H1 (cell line): ENCODE measurements around the gene CAMK2D. TPM values are rescaled to one million over a fixed set of nuclear protein-coding genes. Genes with fewer than 3 reads are reported as not detected.

Experiments used
- CTCF ChIA-PET: fragments of 300-600 bp; sonication (Branson Sonifier 250); formaldehyde crosslinking; loops from one replicate; lab custom pipeline; 2021; ENCODE audit not compliant: partially characterized antibody; lab: Charles Lee
- POLR2A ChIA-PET: fragments of 300-600 bp; sonication (Branson Sonifier 250); formaldehyde crosslinking; loops from one replicate; lab custom pipeline; 2021; ENCODE audit warnings: inconsistent platforms; ENCODE audit not compliant: partially characterized antibody; lab: Charles Lee
- DNase-seq, 2 experiments: peaks; one replicate each; pipeline versions ENCODE4 v3.0.0 to v3.0.0-alpha.2; 2010 to 2022; ENCODE audit warnings: low spot score in 2 of 2, low read depth in 1 of 2, mixed read lengths in 1 of 2
- FAIRE-seq: peaks from 2 replicates; lab custom pipeline; 2011; peaks lifted over from hg19 to GRCh38; lab: Jason Lieb, UNC
- H2AFZ ChIP-seq: 2 replicates; pipeline ENCODE4 v1.8.1; 2012; ENCODE audit warnings: low read length, inconsistent platforms
- H2AK5ac ChIP-seq: 2 replicates; pipeline ENCODE4 v1.6.1; 2013; ENCODE audit warnings: low read depth, low read length
- H2BK120ac ChIP-seq: replicated peaks from 2 replicates; pipeline ENCODE3; 2013; ENCODE audit warnings: low read depth, low read length, inconsistent platforms
- H2BK12ac ChIP-seq: 2 replicates; pipeline ENCODE4 v1.6.1; 2013; ENCODE audit warnings: low read depth, low read length
- H2BK15ac ChIP-seq: 2 replicates; pipeline ENCODE4 v1.6.1; 2013; ENCODE audit warnings: low read length
- H2BK20ac ChIP-seq: 2 replicates; pipeline ENCODE4 v1.6.1; 2013; ENCODE audit warnings: low read length
- H2BK5ac ChIP-seq: 2 replicates; pipeline ENCODE4 v1.6.1; 2013; ENCODE audit warnings: low read depth, low read length
- H3K14ac ChIP-seq: 2 replicates; pipeline ENCODE4 v1.6.1; 2013; ENCODE audit warnings: inconsistent platforms; ENCODE audit not compliant: insufficient read length
- H3K18ac ChIP-seq: 2 replicates; pipeline ENCODE4 v1.6.1; 2013; ENCODE audit warnings: low read length; ENCODE audit errors: extremely low read depth
- H3K23ac ChIP-seq: 2 replicates; pipeline ENCODE4 v1.6.1; 2013; ENCODE audit warnings: inconsistent platforms; ENCODE audit not compliant: insufficient read length
- H3K23me2 ChIP-seq: 2 replicates; pipeline ENCODE4 v1.6.1; 2013; ENCODE audit warnings: low read depth, low read length
- H3K27ac ChIP-seq: 2 replicates; pipeline ENCODE4 v1.6.1; 2011; ENCODE audit warnings: low read depth, low read length, inconsistent platforms
- H3K27me3 ChIP-seq, 4 experiments: replicated peaks in 1 of 4; 1 replicate in 1 of 4; 2 replicates in 3 of 4; pipeline versions ENCODE4 v1.6.1 to v1.8.1; 2011 to 2013; ENCODE audit warnings: low read length in 3 of 4, mild to moderate bottlenecking in 3 of 4, inconsistent platforms in 2 of 4, mixed read lengths in 2 of 4, moderate library complexity in 1 of 4; ENCODE audit not compliant: control insufficient read depth in 3 of 4, insufficient read depth in 3 of 4; ENCODE audit errors: extremely low read depth in 1 of 4
- H3K36me3 ChIP-seq, 4 experiments: 2 replicates each; pipeline versions ENCODE4 v1.6.1 to v1.8.1; 2011 to 2013; ENCODE audit warnings: mild to moderate bottlenecking in 4 of 4, low read length in 3 of 4, moderate library complexity in 2 of 4, control low read depth in 1 of 4, inconsistent platforms in 1 of 4; ENCODE audit not compliant: insufficient read depth in 4 of 4, control insufficient read depth in 2 of 4
- H3K4ac ChIP-seq: replicated peaks from 2 replicates; pipeline ENCODE3; 2013; ENCODE audit warnings: low read length, low read depth, mixed read lengths, inconsistent platforms; ENCODE audit not compliant: insufficient read length
- H3K4me1 ChIP-seq, 4 experiments: replicated peaks in 1 of 4; 1 replicate in 1 of 4; 2 replicates in 3 of 4; pipeline versions ENCODE4 v1.6.1 to v1.8.1; 2011 to 2013; ENCODE audit warnings: low read length in 3 of 4, inconsistent platforms in 2 of 4, mixed read lengths in 1 of 4; ENCODE audit not compliant: insufficient read depth in 4 of 4, control insufficient read depth in 3 of 4
- H3K4me2 ChIP-seq, 2 experiments: 2 replicates each; pipeline versions ENCODE4 v1.6.1 to v1.8.1; 2011 to 2013; ENCODE audit warnings: low read depth in 2 of 2, low read length in 2 of 2, control low read depth in 1 of 2, inconsistent platforms in 1 of 2, mild to moderate bottlenecking in 1 of 2; ENCODE audit not compliant: insufficient read depth in 1 of 2
- H3K4me3 ChIP-seq, 4 experiments: fragments of 200-600, 300-600 bp in 1 of 4; sonication (generic), shearing (Covaris generic), sonication (Bioruptor Twin) in 1 of 4; 2 replicates each; pipeline versions ENCODE4 v1.5.1 to v1.8.1; 2011 to 2016; ENCODE audit warnings: low read length in 4 of 4, low read depth in 3 of 4, control low read depth in 2 of 4, inconsistent platforms in 2 of 4, mild to moderate bottlenecking in 2 of 4, mixed read lengths in 1 of 4, moderate library complexity in 1 of 4; ENCODE audit not compliant: insufficient read depth in 2 of 4; ENCODE audit errors: extremely low read depth in 1 of 4
- H3K56ac ChIP-seq: replicated peaks from 2 replicates; pipeline ENCODE3; 2013; ENCODE audit warnings: low read depth, mild to moderate bottlenecking, mixed read lengths, low read length, inconsistent platforms; ENCODE audit not compliant: insufficient read length
- H3K79me1 ChIP-seq: 2 replicates; pipeline ENCODE4 v1.6.1; 2013; ENCODE audit warnings: low read depth, low read length, control low read depth
- H3K79me2 ChIP-seq, 2 experiments: 2 replicates each; pipeline versions ENCODE4 v1.6.1 to v1.8.1; 2012 to 2013; ENCODE audit warnings: low read length in 2 of 2, mild to moderate bottlenecking in 2 of 2, inconsistent platforms in 1 of 2; ENCODE audit not compliant: insufficient read depth in 2 of 2, control insufficient read depth in 1 of 2
- H3K9ac ChIP-seq, 4 experiments: replicated peaks in 1 of 4; 1 replicate in 1 of 4; 2 replicates in 3 of 4; pipeline versions ENCODE4 v1.6.1 to v1.8.1; 2011 to 2013; ENCODE audit warnings: low read depth in 3 of 4, low read length in 3 of 4, control low read depth in 2 of 4, mild to moderate bottlenecking in 2 of 4, moderate library complexity in 2 of 4, inconsistent platforms in 1 of 4; ENCODE audit errors: extremely low read depth in 1 of 4
- H3K9me3 ChIP-seq, 2 experiments: 2 replicates each; pipeline versions ENCODE4 v1.6.1 to v1.8.1; 2012 to 2013; ENCODE audit warnings: mild to moderate bottlenecking in 2 of 2, moderate library complexity in 2 of 2, control low read depth in 1 of 2, inconsistent platforms in 1 of 2, low read depth in 1 of 2, low read length in 1 of 2, mixed read lengths in 1 of 2; ENCODE audit not compliant: insufficient read depth in 2 of 2
- H4K20me1 ChIP-seq, 2 experiments: replicated peaks in 1 of 2; 2 replicates each; pipeline versions ENCODE3 to v1.8.1; 2011 to 2013; ENCODE audit warnings: inconsistent platforms in 2 of 2, low read length in 2 of 2, mild to moderate bottlenecking in 1 of 2; ENCODE audit not compliant: insufficient read depth in 2 of 2, control insufficient read depth in 1 of 2
- H4K5ac ChIP-seq: 2 replicates; pipeline ENCODE4 v1.6.1; 2013; ENCODE audit warnings: low read length, low read depth, mixed read lengths, inconsistent platforms; ENCODE audit not compliant: insufficient read length
- H4K8ac ChIP-seq: 2 replicates; pipeline ENCODE4 v1.8.0; 2013; ENCODE audit warnings: mild to moderate bottlenecking, moderate library complexity, low read length, inconsistent platforms; ENCODE audit not compliant: insufficient read depth; ENCODE audit errors: extremely low read depth
- H4K91ac ChIP-seq: replicated peaks from 2 replicates; pipeline ENCODE3; 2013; ENCODE audit warnings: low read length, mixed read lengths, inconsistent platforms; ENCODE audit not compliant: insufficient read length
- ASH2L ChIP-seq: fragments of 200-600, 300-600 bp; sonication (generic); IDR thresholded peaks from one replicate; pipeline ENCODE4 v1.7.1; 2017; ENCODE audit warnings: low read length
- BCL11A ChIP-seq, 2 experiments: IDR thresholded peaks; one replicate each; pipeline ENCODE4 v1.6.1; 2011; ENCODE audit warnings: low read depth in 2 of 2, low read length in 2 of 2, mild to moderate bottlenecking in 2 of 2
- MAFK ChIP-seq: IDR thresholded peaks from 2 replicates; pipeline ENCODE4 v1.6.1; 2012; ENCODE audit warnings: low read depth, mild to moderate bottlenecking, improper control_type of control experiment, low read length
- TAF7 ChIP-seq: optimal IDR thresholded peaks from 2 replicates; pipeline ENCODE3; 2011; ENCODE audit warnings: low read depth, mild to moderate bottlenecking, inconsistent platforms, low read length, moderate library complexity, borderline replicate concordance
- WGBS, 2 experiments: shearing (Covaris generic) in 1 of 2; methylation state at CpG; one replicate each; pipeline versions ENCODE4 v1.1.6 to v1.1.7; 2013 to 2015; ENCODE audit warnings: low lambda C conversion rate in 2 of 2, mixed read lengths in 2 of 2, inconsistent platforms in 1 of 2, low coverage in 1 of 2, missing lambda C conversion rate in 1 of 2; ENCODE audit not compliant: insufficient replicate concordance in 2 of 2, insufficient coverage in 1 of 2, insufficient read length in 1 of 2; ENCODE audit errors: extremely low coverage in 1 of 2, missing lambda C conversion rate in 1 of 2; 5-methylcytosine and 5-hydroxymethylcytosine counted together
- polyA plus RNA-seq, 7 experiments: library from polyadenylated mRNA; depleted of rRNA in 3 of 7; stranded (reverse) in 5 of 7; unstranded in 2 of 7; fragments of >200 nt in 5 of 7; fragments of 200-250 nt in 2 of 7; gene quantifications; 1 replicate in 5 of 7; 2 replicates in 1 of 7; 4 replicates in 1 of 7; pipeline versions ENCODE4 v1.2.1 to v1.2.3, GENCODE V29; 2011 to 2013; ENCODE audit warnings: missing spikeins in 2 of 7, mixed read lengths in 2 of 7
- total RNA-seq: library from RNA; stranded (reverse); fragmentation: NEBNext Ultra II Directional; extraction: Animal tissue kit (Norgen Biotek cat#: 25700); gene quantifications from 2 replicates; pipeline ENCODE4 v1.2.1, GENCODE V29; 2021

The CAMK2D gene
- total and polyA plus RNA-seq, 2 of the 8 experiments (the other 6 are each of a cell fraction or from before 2014, with no cell fraction given) = 3.2 to 7.0 TPM

- WGBS, 2 experiments = 83% methylated on average over 5 of the region's 6 CpGs; no CpG with 5 or more reads in 1 of the 2 experiments
- Histone ChIP-seq H3K23me2 (no peaks in the 10 kb centered on the region), H3K79me1 (no peaks in the 10 kb centered on the region), H2BK120ac (no peak overlapping the region), H3K4me2 (no peak overlapping the region), H4K8ac (no peak overlapping the region), H3K9me3 (no peaks in the 10 kb centered on the region), H3K27me3 (no peaks in the 10 kb centered on the region), H3K18ac (no peak overlapping the region), H3K9ac (no peak overlapping the region), H3K4me1 (no peaks in the 10 kb centered on the region), H2AK5ac (no peak overlapping the region), H4K91ac (no peak overlapping the region), H3K27ac (no peak overlapping the region), H3K56ac (no peak overlapping the region), H2BK15ac (no peak overlapping the region), H3K4me3 (no peak overlapping the region), H4K5ac (no peak overlapping the region), H3K79me2 (no peaks in the 10 kb centered on the region), H3K4ac (no peak overlapping the region), H2BK20ac (no peak overlapping the region), H3K14ac (no peak overlapping the region), H2BK5ac (no peak overlapping the region), H3K23ac (no peak overlapping the region), H2AFZ (no peak overlapping the region), H4K20me1 (no peaks in the 10 kb centered on the region), H3K36me3 (no peaks in the 10 kb centered on the region), H2BK12ac (no peak overlapping the region)
- DNase-seq (no peak), FAIRE-seq (no peak)
- TF ChIP-seq MAFK (no peak), ASH2L (no peak), TAF7 (no peak), BCL11A (IDR thresholded peaks at IDR 0.05; ENCODE audit: low read depth in 2 of 2, low read length in 2 of 2) (no peak)
- ChIA-PET POLR2A (no interaction called here), CTCF (interaction anchor here (1.8 kb wide), 1 partner anchor 12 kb away, joined by 4 read pairs; no protein-coding TSS in a partner anchor)
Measured at GRCh38 chr4:113442826-113443225, 318.7 kb downstream of the CAMK2D start.
